Activated naive CD8-positive, alpha-beta T cell treated with anti-CD3 and anti-CD28 coated beads for 36 hours (primary cell): ENCODE data around the gene CPNE5. TPM values are rescaled to one million over a fixed set of nuclear protein-coding genes. Genes with fewer than 3 reads are reported as not detected.
A peak's percentile ranks its signal among the peaks of the same experiment; 100 is the strongest.

ENCODE experiments used
- DNase-seq: peaks from one replicate; pipeline ENCODE4 v3.0.0; 2021
- H3K27ac Mint-ChIP-seq: one replicate; pipeline ENCODE4 v1.8.0; 2022; ENCODE audit warnings: mild to moderate bottlenecking, moderate library complexity, mixed read lengths
- H3K27me3 Mint-ChIP-seq: one replicate; pipeline ENCODE4 v1.8.0; 2022; ENCODE audit warnings: mild to moderate bottlenecking, mixed read lengths
- H3K36me3 Mint-ChIP-seq: one replicate; pipeline ENCODE4 v1.8.0; 2021; ENCODE audit warnings: mild to moderate bottlenecking, mixed read lengths
- H3K4me1 Mint-ChIP-seq: one replicate; pipeline ENCODE4 v1.8.0; 2021; ENCODE audit warnings: mixed read lengths
- H3K4me3 Mint-ChIP-seq: one replicate; pipeline ENCODE4 v1.8.0; 2022; ENCODE audit warnings: mild to moderate bottlenecking, moderate library complexity, mixed read lengths
- H3K9me3 Mint-ChIP-seq: one replicate; pipeline ENCODE4 v1.8.0; 2022; ENCODE audit warnings: mixed read lengths
- total RNA-seq, 2 experiments: library from RNA; stranded (reverse); gene quantifications; one replicate each; pipeline ENCODE4 v1.2.3, GENCODE V29; 2021

The CPNE5 gene
- total RNA-seq, 2 experiments from 2014 or later: 0.72 to 1.2 TPM

DNA sequence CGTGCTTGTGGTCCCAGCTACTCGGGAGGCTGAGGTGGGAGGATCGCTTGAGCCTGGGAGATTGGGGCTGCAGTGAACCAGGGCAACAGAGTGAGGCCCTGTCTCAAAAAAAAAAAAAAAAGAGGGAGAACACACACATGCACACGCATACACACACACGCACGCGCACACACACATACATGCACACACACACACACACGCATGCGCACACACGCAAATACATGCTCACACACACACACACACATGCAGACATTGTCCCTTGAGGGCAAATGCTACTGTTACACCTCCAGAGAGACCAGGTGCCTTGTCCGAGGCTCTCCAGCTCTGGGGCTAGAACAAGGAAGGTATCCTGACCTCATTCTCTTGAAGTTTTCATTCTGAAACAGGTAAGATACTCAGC lies 77.1 kb downstream of the CPNE5 start:
- H3K4me3 Mint-ChIP-seq: no peak overlapping the region
- no peak for DNase-seq

DNA sequence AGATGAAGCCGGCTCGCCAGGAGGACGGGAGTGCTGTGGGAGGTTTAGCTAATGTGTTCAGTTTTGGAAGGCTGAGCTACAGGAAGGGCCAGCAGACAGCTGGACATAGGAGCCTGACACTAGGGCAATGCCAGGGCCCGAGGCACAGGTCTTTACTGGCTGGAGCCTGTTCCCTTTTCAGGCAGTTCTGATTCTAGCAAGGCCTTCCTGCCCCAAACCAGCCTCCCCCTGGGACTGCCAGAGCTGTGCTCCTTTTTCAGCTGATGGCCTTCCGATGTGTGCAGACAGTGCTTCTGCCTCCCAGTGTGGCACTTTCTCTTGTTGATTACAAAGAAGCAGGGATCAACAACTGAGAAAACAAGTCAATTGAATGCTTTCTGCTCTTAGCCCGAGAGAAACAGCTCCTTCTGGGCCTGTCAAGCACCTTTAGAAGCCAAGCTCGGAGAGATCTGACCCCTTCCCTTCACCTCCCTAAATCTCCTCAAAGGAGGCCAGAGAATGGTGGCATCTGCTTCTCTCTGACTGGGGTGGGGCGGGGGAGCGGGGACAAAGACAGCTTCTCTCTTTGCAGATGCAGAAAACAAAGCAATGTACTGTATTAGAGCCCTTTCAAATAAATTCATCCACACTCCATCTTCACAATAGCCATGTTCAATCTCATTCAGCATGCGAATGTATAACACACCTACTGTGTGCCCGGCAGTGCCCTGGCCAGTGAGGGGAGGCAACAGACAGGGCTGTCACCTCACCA lies 78.4 kb downstream of the CPNE5 start:
- H3K27me3 Mint-ChIP-seq: no peaks in the 10 kb centered on the region
- no peak overlapping the region for H3K27ac Mint-ChIP-seq
- H3K36me3 Mint-ChIP-seq: no peaks in the 10 kb centered on the region
- no peak for DNase-seq
- no peaks in the 10 kb centered on the region for H3K9me3 Mint-ChIP-seq
- H3K4me1 Mint-ChIP-seq: peaks cover 24% of the 10 kb centered on the region
- H3K4me3 Mint-ChIP-seq: no peak overlapping the region

More for the DNA sequence above, 77.1 kb downstream of the CPNE5 start:
- Mint-ChIP-seq H3K27ac (no peak overlapping the region), H3K27me3 (no peaks in the 10 kb centered on the region), H3K9me3 (no peaks in the 10 kb centered on the region), H3K36me3 (no peaks in the 10 kb centered on the region), H3K4me1 (peaks cover 16% of the 10 kb centered on the region)

- DNase-seq: peak; percentile 80
- H3K4me1 Mint-ChIP-seq: peaks cover 37% of the 10 kb centered on the region
- no peak overlapping the region for H3K27ac Mint-ChIP-seq
- H3K4me3 Mint-ChIP-seq: no peak overlapping the region
- H3K36me3 Mint-ChIP-seq: peaks cover 2% of the 10 kb centered on the region
- H3K27me3 Mint-ChIP-seq: no peaks in the 10 kb centered on the region
- no peaks in the 10 kb centered on the region for H3K9me3 Mint-ChIP-seq
These were observed 80.0 kb downstream of the CPNE5 start for GRCh38 chr6:36759148-36759759.

GRCh38 chr6:36758516-36759147 lies 80.6 kb downstream of the CPNE5 start:
- Mint-ChIP-seq H3K4me3 (no peak overlapping the region), H3K27ac (no peak overlapping the region), H3K4me1 (peaks cover 43% of the 10 kb centered on the region), H3K9me3 (no peaks in the 10 kb centered on the region), H3K36me3 (peaks cover 2% of the 10 kb centered on the region), H3K27me3 (no peaks in the 10 kb centered on the region)
- DNase-seq: no peak

- H3K4me3 Mint-ChIP-seq: no peak overlapping the region
- no peak for DNase-seq
- no peaks in the 10 kb centered on the region for H3K9me3 Mint-ChIP-seq
- H3K27ac Mint-ChIP-seq: no peak overlapping the region
- no peaks in the 10 kb centered on the region for H3K27me3 Mint-ChIP-seq
- peaks cover 2% of the 10 kb centered on the region for H3K36me3 Mint-ChIP-seq
- H3K4me1 Mint-ChIP-seq: peaks cover 48% of the 10 kb centered on the region
These were observed 81.2 kb downstream of the CPNE5 start for GRCh38 chr6:36757943-36758508.

DNA sequence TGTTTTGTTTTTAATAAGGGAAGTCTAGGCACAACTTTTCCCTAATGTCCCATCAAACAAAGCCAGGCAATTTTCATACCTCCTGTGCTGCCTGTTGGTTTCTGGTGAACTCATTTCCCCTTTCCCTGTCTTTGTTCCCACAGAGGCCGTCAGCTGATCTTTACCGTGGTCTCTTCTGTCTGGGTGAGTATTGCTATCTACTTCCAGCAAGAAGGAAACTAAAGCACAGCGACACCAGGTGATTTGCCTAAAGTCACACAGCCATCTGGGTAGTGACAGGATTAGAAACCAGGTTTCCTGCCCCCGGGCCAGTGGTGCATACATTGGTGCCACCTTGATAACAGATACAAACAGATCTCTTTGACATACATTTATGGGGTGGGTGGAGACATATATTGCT lies 82.0 kb downstream of the CPNE5 start:
- peak overlapping the region; percentile 10 for H3K27ac Mint-ChIP-seq
- H3K4me3 Mint-ChIP-seq: no peak overlapping the region

DNA sequence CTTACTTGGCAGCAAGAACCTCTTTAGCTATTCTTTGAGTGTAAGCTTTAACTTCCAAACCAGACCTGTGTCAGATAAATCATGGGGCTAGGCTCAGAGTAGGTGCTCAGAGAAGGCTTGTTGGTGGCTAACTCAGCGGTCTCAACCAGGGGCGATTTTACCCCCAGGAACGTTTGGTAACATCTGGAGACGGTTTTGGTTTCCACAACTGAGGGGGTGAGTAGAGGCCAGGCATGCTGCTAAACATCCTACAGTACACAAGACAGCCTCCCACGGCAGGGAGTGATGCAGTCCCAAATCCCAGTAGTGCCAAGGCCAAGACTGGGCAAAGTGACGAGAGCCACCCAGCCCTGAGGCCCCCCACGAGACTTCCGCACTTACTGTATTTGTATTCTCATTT lies 82.5 kb downstream of the CPNE5 start:
- Mint-ChIP-seq H3K27ac (peak overlapping the region; percentile 84), H3K27me3 (no peaks in the 10 kb centered on the region), H3K9me3 (no peaks in the 10 kb centered on the region), H3K36me3 (peaks cover 2% of the 10 kb centered on the region), H3K4me3 (no peak overlapping the region), H3K4me1 (peaks cover 56% of the 10 kb centered on the region)
- DNase-seq: no peak

More for the DNA sequence above, 82.0 kb downstream of the CPNE5 start:
- Mint-ChIP-seq H3K27me3 (no peaks in the 10 kb centered on the region), H3K9me3 (no peaks in the 10 kb centered on the region), H3K4me1 (peaks cover 55% of the 10 kb centered on the region), H3K36me3 (peaks cover 2% of the 10 kb centered on the region)
- DNase-seq: no peak

- peak overlapping the region; percentile 84 for H3K27ac Mint-ChIP-seq
- H3K4me1 Mint-ChIP-seq: peaks cover 57% of the 10 kb centered on the region
- no peaks in the 10 kb centered on the region for H3K27me3 Mint-ChIP-seq
- H3K36me3 Mint-ChIP-seq: peaks cover 2% of the 10 kb centered on the region
- no peaks in the 10 kb centered on the region for H3K9me3 Mint-ChIP-seq
- peak; percentile 69 for DNase-seq
- peak overlapping the region; percentile 22 for H3K4me3 Mint-ChIP-seq
These were observed 83.6 kb downstream of the CPNE5 start for GRCh38 chr6:36755435-36756348.

DNA sequence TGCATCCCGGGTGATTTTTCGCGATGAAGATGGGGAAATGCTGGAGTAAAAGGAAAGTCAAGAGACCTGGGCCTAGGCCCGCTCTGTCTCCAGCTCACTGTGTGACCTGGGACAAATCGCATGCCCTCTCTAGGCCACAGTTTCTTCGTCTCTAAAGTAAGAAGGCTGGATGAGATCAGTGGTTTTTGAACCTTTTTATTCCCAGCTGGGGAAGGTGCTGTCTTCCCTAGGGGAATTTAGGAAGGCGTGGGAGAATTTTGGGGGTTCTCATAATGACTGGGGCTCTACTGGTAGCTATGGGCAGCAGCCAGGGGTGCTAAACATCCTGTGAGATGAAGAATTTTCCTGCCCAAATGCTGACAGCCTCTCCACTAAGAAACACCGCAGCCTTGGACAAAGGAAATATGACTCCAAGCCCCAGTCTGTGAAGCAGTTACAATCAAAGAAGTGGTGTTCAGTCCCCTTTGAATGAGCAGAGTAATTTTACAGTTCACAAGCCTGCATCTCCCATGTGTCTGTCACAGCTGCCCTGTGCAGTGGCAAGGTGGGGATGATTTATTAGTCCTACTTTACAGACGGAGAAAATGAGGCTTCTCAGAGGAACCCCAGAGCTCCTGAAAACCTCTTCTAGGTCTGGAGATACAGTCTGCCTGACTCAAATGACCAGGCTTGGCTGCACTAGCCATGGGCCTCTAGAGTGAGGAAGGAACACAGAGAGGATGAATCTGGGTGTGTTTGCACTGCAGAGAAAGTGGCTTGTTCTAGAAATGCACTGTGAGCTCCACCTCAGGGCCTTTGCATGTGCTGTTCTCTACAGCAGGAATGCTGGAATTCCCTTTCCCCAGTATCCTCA lies 84.4 kb downstream of the CPNE5 start:
- Mint-ChIP-seq H3K27me3 (no peaks in the 10 kb centered on the region), H3K4me1 (peaks cover 57% of the 10 kb centered on the region), H3K36me3 (peaks cover 2% of the 10 kb centered on the region), H3K27ac (peak overlapping the region; percentile 84), H3K4me3 (no peak overlapping the region), H3K9me3 (peaks cover 2% of the 10 kb centered on the region)
- DNase-seq: no peak

DNA sequence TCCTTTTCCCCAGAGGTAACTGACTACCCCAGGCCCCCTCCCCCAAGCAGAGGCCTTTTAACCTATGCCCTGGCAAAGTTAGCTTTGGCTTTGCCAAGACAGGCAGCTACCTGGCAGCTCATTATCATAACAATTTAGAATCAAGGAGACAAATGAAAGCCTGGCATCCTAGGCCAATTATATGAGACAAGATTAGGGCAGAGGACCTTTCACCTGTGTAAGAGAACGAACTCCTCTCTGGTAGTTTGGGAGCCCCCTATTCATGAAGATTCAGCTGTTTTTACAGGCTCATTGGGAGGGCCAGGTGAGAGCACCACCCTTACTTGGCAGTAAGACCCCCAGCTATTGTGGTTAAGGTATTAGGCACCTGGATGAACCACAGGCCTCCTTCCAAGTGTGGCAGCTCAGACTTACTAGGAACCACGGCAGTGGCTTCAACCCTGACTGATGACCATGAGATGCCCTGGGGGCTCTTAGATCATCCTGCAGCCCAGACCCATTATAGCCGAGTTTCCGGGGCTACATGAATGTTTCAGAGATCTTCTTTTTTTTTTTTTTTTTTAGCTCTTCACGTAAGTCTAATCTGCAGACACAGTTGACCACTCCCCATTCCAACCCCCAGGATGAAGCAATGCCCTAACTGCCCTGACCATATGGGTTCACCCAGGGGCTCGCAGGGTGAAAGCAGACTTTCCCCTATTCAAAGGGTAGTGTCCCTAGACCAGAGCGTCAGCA lies 85.4 kb downstream of the CPNE5 start:
- Mint-ChIP-seq H3K9me3 (peaks cover 2% of the 10 kb centered on the region), H3K27ac (peak overlapping the region; percentile 89), H3K4me1 (peaks cover 54% of the 10 kb centered on the region), H3K4me3 (no peak overlapping the region), H3K36me3 (peaks cover 5% of the 10 kb centered on the region), H3K27me3 (no peaks in the 10 kb centered on the region)
- no peak for DNase-seq

DNA sequence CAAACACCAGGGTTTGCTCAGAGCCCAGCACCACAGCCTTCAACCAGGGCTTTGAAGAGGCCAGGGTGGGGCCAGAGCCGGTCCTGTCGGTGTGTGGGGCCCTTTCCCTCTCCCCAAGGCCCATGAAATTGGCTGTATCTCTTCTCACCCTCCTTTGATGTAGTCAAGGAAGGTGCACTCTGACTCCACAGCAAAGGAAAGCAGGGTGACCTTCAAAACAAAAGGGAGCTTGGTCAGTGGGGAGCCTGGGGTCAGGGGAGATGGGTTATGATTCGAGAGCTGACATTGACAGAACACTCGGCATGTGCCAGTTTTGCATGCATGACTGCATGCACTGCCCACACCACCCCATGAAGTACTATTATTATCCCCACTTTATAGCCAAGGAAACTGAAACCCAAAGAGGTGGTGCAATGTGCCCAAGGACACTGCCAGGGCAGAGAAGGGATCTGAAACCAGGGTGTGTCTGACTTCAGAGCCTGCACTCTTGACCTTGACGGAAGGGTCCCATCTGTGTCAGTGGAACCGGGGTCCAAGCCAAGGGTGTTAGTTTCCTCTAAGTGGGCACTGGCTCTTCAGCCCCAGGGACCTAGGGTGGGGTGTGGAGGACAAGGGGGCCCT lies 86.2 kb downstream of the CPNE5 start:
- Mint-ChIP-seq H3K36me3 (peaks cover 5% of the 10 kb centered on the region), H3K27ac (peak overlapping the region; percentile 89), H3K27me3 (no peaks in the 10 kb centered on the region), H3K9me3 (peaks cover 5% of the 10 kb centered on the region), H3K4me1 (peaks cover 54% of the 10 kb centered on the region), H3K4me3 (no peak overlapping the region)
- DNase-seq: no peak

DNA sequence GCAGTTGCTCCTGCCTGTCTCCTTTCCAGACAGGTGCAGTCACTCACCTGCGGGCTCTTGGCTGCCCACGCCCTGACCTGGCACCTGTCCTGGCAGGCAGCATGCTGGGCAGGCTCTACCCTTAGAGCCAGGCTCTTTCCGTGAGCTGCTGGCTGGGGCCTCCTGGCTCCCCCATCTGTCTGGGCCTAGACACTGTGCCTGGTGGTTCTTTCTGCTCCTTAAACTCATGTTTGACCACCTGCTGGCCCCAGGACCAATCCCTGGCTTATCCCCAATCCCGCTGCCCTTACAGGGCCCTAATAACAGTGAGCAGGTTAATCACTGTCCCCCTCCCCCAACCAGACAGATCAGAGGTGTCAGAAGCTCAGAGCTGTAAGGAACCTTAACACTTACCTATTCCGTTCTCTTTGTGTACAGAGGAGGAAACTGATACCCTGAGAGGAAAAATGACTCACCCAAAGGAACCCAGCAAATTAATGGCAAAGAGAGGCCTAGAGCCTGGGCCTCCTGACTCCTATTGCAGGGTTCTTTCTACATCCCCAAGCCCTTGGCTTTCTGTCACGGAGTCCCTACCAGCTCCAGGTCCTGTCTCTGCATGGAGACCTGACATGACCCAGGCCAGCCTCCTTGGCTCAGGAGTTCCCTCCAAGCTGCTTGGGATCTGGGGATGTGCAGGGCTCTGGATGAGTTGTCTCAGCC lies 86.9 kb downstream of the CPNE5 start:
- H3K9me3 Mint-ChIP-seq: peaks cover 5% of the 10 kb centered on the region
- no peak for DNase-seq
- H3K4me3 Mint-ChIP-seq: no peak overlapping the region
- H3K27ac Mint-ChIP-seq: peak overlapping the region; percentile 89
- H3K36me3 Mint-ChIP-seq: peaks cover 5% of the 10 kb centered on the region
- peaks cover 49% of the 10 kb centered on the region for H3K4me1 Mint-ChIP-seq
- H3K27me3 Mint-ChIP-seq: no peaks in the 10 kb centered on the region
